Gastroesophageal sphincter (tissue), 3 donors: Measurements from ENCODE around the gene ACOXL.

Source experiments
- POLR2A ChIP-seq, 2 donors: fragments of 450-650 bp; IDR thresholded peaks; one replicate each; pipeline ENCODE4 v1.6.1; 2017; ENCODE audit warnings: antibody characterized with exemption in 2 of 2, mild to moderate bottlenecking in 2 of 2, moderate library complexity in 1 of 2
- POLR2AphosphoS5 ChIP-seq: sonication (generic); formaldehyde crosslinking; IDR thresholded peaks from one replicate; pipeline ENCODE4 v1.6.1; 2017; ENCODE audit warnings: antibody characterized with exemption
- TF ChIP-seq, protein P1 (sequence below), 4 experiments: fragments of 200-600 bp in 2 of 4; fragments of 450-650 bp in 2 of 4; sonication (generic) in 1 of 4; IDR thresholded peaks; one replicate each; pipeline ENCODE4 v1.5.1; 2017 to 2019; ENCODE audit warnings: antibody characterized with exemption in 4 of 4, mild to moderate bottlenecking in 2 of 4, moderate library complexity in 2 of 4

DNA sequence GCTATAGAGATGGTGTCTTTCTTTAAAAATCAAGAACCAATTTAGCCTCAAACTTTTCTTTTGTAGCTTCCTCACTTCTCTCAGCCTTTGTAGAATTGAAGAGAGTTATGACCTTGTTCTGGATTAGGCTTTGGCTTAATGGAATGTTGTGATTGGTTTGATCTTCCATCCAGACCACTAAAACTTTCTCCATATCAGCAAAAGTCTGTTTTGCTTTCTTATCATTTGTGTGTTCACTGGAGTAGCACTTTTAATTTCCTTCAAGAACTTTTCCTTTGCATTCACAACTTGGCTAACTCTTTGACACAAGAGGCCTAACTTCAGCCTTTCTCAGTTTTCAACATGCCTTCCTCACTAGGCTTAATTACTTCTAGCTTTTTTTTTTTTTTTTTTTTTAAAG lies 193.1 kb downstream of the ACOXL start:
- TF ChIP-seq, protein P1, sequence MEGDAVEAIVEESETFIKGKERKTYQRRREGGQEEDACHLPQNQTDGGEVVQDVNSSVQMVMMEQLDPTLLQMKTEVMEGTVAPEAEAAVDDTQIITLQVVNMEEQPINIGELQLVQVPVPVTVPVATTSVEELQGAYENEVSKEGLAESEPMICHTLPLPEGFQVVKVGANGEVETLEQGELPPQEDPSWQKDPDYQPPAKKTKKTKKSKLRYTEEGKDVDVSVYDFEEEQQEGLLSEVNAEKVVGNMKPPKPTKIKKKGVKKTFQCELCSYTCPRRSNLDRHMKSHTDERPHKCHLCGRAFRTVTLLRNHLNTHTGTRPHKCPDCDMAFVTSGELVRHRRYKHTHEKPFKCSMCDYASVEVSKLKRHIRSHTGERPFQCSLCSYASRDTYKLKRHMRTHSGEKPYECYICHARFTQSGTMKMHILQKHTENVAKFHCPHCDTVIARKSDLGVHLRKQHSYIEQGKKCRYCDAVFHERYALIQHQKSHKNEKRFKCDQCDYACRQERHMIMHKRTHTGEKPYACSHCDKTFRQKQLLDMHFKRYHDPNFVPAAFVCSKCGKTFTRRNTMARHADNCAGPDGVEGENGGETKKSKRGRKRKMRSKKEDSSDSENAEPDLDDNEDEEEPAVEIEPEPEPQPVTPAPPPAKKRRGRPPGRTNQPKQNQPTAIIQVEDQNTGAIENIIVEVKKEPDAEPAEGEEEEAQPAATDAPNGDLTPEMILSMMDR (IDR thresholded peaks at IDR 0.05), result no peak
- TF ChIP-seq POLR2AphosphoS5 (no peak), POLR2A (IDR thresholded peaks at IDR 0.05) (no peak)
